HG03196 (cell line): ENCODE measurements around the gene RCAN2.
"Not testable (repeated sequence)": the region's sequence is repeated elsewhere in the genome, so short reads cannot be mapped to it uniquely, and the experiment has no call there.

Experiments used
- ATAC-seq: cut with Tn5 transposase; IDR thresholded peaks from one replicate; pipeline ENCODE4 v1.9.1; 2021; ENCODE audit not compliant: unreplicated experiment

Gene RCAN2

GRCh38 chr6:46338131-46338530, 153.1 kb downstream of the RCAN2 start:
- ATAC-seq: no peak

- ATAC-seq: no peak
These were observed 156.8 kb downstream of the RCAN2 start for GRCh38 chr6:46334442-46334841.

- no peak for ATAC-seq
These were observed 157.8 kb downstream of the RCAN2 start for GRCh38 chr6:46333481-46333880.

GRCh38 chr6:46332448-46332847, 158.8 kb downstream of the RCAN2 start:
- not testable (repeated sequence) for ATAC-seq

- no peak for ATAC-seq
These were observed 159.8 kb downstream of the RCAN2 start for GRCh38 chr6:46331461-46331860.

GRCh38 chr6:46329568-46329967, 161.7 kb downstream of the RCAN2 start:
- ATAC-seq: no peak

- no peak for ATAC-seq
These were observed 163.5 kb downstream of the RCAN2 start for GRCh38 chr6:46327779-46328178.

- no peak for ATAC-seq
These were observed 165.4 kb downstream of the RCAN2 start for GRCh38 chr6:46325561-46326530.

- no peak for ATAC-seq
These were observed 166.5 kb downstream of the RCAN2 start for GRCh38 chr6:46324706-46325105.

GRCh38 chr6:46323966-46324622, 167.2 kb downstream of the RCAN2 start:
- ATAC-seq: no peak

- no peak for ATAC-seq
These were observed 167.8 kb downstream of the RCAN2 start for GRCh38 chr6:46323312-46323965.

- ATAC-seq: no peak
These were observed 170.7 kb downstream of the RCAN2 start for GRCh38 chr6:46320505-46320904.

- no peak for ATAC-seq
These were observed 175.7 kb downstream of the RCAN2 start for GRCh38 chr6:46315589-46315988.

- no peak for ATAC-seq
These were observed 178.6 kb downstream of the RCAN2 start for GRCh38 chr6:46312654-46313053.

GRCh38 chr6:46310196-46310595, 181.1 kb downstream of the RCAN2 start:
- no peak for ATAC-seq

- ATAC-seq: no peak
These were observed 184.8 kb downstream of the RCAN2 start for GRCh38 chr6:46306431-46306830.

- ATAC-seq: no peak
These were observed 185.4 kb downstream of the RCAN2 start for GRCh38 chr6:46305833-46306232.

- no peak for ATAC-seq
These were observed 186.0 kb downstream of the RCAN2 start for GRCh38 chr6:46305236-46305635.

- ATAC-seq: no peak
These were observed 188.4 kb downstream of the RCAN2 start for GRCh38 chr6:46302816-46303215.

- no peak for ATAC-seq
These were observed 189.1 kb downstream of the RCAN2 start for GRCh38 chr6:46302176-46302575.

- no peak for ATAC-seq
These were observed 192.0 kb downstream of the RCAN2 start for GRCh38 chr6:46299253-46299652.

GRCh38 chr6:46296586-46296985, 194.7 kb downstream of the RCAN2 start:
- no peak for ATAC-seq
